Activated CD4-positive, alpha-beta T cell treated with anti-CD3 and anti-CD28 coated beads for 36 hours (primary cell): ENCODE measurements around the gene ARRDC3. TPM values are rescaled to one million over a fixed set of nuclear protein-coding genes. Genes with fewer than 3 reads are reported as not detected.
"Not testable (repeated sequence)": the region's sequence is repeated elsewhere in the genome, so short reads cannot be mapped to it uniquely, and the experiment has no call there.

Experiments
- ATAC-seq: fragments of 200-7000 bp; cut with Tn5 transposase; one replicate; pipeline ENCODE4 v1.10.0; 2021; ENCODE audit warnings: mild to moderate bottlenecking, moderate library complexity
- CTCF ChIA-PET: fragments of 350-600 bp; sonication (Branson Sonifier 250); formaldehyde crosslinking; loops from one replicate; lab custom pipeline; 2021; ENCODE audit warnings: antibody characterized with exemption; lab: Charles Lee
- POLR2A ChIA-PET: fragments of 350-600 bp; sonication (Branson Sonifier 250); formaldehyde crosslinking; loops from one replicate; lab custom pipeline; 2021; ENCODE audit warnings: antibody characterized with exemption, inconsistent platforms; lab: Charles Lee
- DNase-seq: peaks from one replicate; pipeline ENCODE4 v3.0.0-alpha.2; 2020
- H3K27ac Mint-ChIP-seq: one replicate; pipeline ENCODE4 v1.8.0; 2021; ENCODE audit warnings: mixed read lengths
- H3K27me3 Mint-ChIP-seq: one replicate; pipeline ENCODE4 v1.8.0; 2021; ENCODE audit warnings: mixed read lengths
- H3K36me3 Mint-ChIP-seq: one replicate; pipeline ENCODE4 v1.8.0; 2021; ENCODE audit warnings: low read depth, mixed read lengths
- H3K4me1 Mint-ChIP-seq: one replicate; pipeline ENCODE4 v1.8.0; 2021; ENCODE audit warnings: mixed read lengths
- H3K4me3 Mint-ChIP-seq: one replicate; pipeline ENCODE4 v1.8.0; 2021; ENCODE audit warnings: mild to moderate bottlenecking, moderate library complexity, mixed read lengths
- H3K9me3 Mint-ChIP-seq: one replicate; pipeline ENCODE4 v1.8.0; 2021; ENCODE audit warnings: low read depth, mixed read lengths
- intact Hi-C, 2 experiments: fragments of 100-400 bp; cut with DNase I in 1 of 2; cut with micrococcal nuclease in 1 of 2; formaldehyde crosslinking; loops; one replicate each; pipeline versions ENCODE4 v1.14.2 to v1.15.1; 2022 to 2024; cut with DNase I, micrococcal nuclease
- total RNA-seq, 2 experiments: library from RNA; stranded (reverse); gene quantifications; one replicate each; pipeline ENCODE4 v1.2.3, GENCODE V29; 2021

ARRDC3 gene
- total RNA-seq, 2 experiments from 2014 or later: 21.7 to 21.9 TPM

DNA sequence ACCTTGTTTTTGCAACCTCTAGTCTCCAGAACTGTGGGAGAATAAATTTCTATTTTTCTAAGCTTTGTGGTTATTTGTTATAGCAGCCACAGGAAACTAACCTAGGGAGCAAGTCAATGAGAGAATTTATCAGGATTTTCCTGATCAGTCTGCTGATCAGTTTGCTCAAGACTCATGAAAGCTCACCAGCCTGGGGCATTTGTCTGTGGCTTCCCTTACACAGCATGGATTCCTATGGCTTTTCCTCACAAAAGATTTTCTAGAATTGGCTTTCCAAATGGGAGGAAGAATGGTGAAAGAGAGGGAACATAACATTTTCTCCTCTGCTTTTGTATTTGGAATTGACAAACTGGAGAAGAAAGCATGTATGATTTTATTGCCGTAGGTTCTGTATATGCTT lies 20.2 kb downstream of the ARRDC3 start:
- ChIA-PET CTCF (interaction anchor here (0.7 to 1.7 kb wide), 3 partner anchors 15 to 198 kb away, joined by 3 to 6 read pairs (median 3); no protein-coding TSS in a partner anchor), POLR2A (no interaction called here)
- Mint-ChIP-seq H3K27ac (no peak overlapping the region), H3K36me3 (peaks cover 15% of the 10 kb centered on the region), H3K9me3 (peaks cover 18% of the 10 kb centered on the region), H3K27me3 (no peaks in the 10 kb centered on the region), H3K4me1 (peaks cover 10% of the 10 kb centered on the region), H3K4me3 (no peak overlapping the region)
- intact Hi-C loops: loop anchor here (2.0 to 5.0 kb wide), 2 partner anchors 14 to 81 kb away; no protein-coding TSS in a partner anchor
- DNase-seq (no peak), ATAC-seq (no peak)

DNA sequence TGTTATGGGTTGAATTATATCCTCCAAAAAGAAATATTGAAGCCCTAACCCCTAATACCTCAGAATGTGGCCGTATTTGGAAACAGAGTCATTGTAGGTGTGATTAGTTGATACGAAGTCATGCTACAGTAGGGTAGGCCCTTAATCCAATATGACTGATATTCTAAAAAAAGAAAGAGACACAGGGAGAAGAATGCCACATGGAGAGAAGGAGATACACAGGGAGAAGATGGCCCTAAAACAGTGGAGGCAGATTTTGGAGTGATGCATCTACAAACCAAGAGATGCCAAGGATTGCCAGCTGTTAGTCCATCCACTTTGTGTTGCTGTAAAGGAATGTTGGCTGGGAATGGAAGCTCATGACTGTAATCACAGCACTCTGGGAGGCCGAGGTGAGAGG lies 21.3 kb downstream of the ARRDC3 start:
- CTCF ChIA-PET: interaction anchor here (1.0 to 1.7 kb wide), 3 partner anchors 13 to 21 kb away, joined by 3 to 6 read pairs (median 4); partner anchors contain the start of gene ARRDC3
- Mint-ChIP-seq H3K4me1 (peaks cover 10% of the 10 kb centered on the region), H3K4me3 (no peak overlapping the region), H3K27ac (no peak overlapping the region), H3K36me3 (peaks cover 10% of the 10 kb centered on the region), H3K9me3 (peaks cover 18% of the 10 kb centered on the region), H3K27me3 (peaks cover 4% of the 10 kb centered on the region)
- POLR2A ChIA-PET: no interaction called here
- intact Hi-C loops: loop anchor here (1.0 to 5.0 kb wide), 5 partner anchors 15 to 80 kb away; no protein-coding TSS in a partner anchor
- ATAC-seq (no peak), DNase-seq (no peak)

DNA sequence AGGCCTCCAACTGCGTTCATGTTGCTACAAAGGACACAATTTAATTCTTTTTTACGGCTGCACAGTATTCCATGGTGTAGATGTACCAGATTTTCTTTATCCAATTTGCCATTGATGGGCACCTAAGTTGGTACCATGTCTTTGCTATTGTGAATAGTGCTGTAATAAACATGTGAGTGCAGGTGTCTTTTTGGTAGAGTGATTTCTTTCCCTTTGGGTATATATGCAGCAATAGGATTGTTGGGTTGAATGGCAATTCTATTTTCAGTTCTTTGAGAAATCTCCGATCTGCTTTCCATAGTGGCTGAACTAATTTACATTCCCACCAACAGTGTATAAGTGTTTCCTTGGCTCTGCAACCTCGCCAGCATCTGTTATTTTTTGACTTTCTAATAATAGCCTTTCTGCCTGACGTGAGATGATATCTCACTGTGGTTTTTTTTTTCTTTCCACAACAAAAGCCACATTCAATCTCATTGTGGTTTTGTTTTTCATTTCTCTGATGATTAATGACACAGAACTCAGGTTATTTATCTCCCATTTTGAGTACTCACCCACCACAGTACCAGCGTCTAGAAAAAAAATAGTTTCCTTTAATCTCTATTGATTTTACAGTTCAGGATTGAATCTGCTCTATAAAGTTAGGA lies 21.9 kb downstream of the ARRDC3 start:
- Mint-ChIP-seq H3K27me3 (peaks cover 7% of the 10 kb centered on the region), H3K4me1 (peaks cover 10% of the 10 kb centered on the region), H3K36me3 (peaks cover 10% of the 10 kb centered on the region), H3K27ac (peak overlapping the region; percentile 51), H3K9me3 (peaks cover 18% of the 10 kb centered on the region), H3K4me3 (peak overlapping the region; percentile 24)
- peak; percentile 77 for ATAC-seq
- intact Hi-C loops: loop anchor here (1.0 to 5.0 kb wide), 4 partner anchors 47 to 80 kb away; no protein-coding TSS in a partner anchor
- CTCF ChIA-PET: interaction anchor here (0.6 to 1.4 kb wide), 3 partner anchors 14 to 32 kb away, joined by 3 to 4 read pairs (median 3); partner anchors contain the start of gene ARRDC3
- peak; percentile 12 for DNase-seq
- POLR2A ChIA-PET: no interaction called here

DNA sequence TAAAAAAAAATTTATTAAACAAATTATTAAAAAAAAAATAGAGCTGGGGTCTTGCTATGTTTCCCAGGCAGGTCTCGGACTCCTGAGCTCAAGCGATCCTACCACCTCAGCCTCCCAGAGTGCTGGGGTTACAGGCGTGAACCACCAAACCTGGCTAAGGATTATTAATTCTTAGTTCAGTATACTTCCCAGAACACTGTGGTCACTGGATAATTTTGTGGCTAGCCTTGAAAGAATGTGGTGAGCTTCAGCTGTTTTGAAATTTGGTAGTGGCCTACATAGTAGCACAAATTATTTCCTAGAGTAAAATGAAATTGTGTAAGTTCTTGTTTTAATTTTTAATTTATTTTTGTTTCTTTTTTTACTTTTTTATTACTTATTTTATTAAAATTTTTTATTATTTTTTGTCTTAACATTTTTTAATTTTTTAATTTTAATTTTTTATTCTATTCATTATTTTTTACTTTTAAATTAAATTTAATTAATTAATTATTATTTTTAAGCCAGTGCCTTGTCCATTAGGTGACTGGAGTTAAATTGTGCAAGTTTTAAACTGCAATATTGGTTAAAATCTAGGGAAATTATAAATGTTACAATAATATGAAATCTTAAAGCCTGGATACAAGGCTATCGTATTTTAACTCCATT lies 23.0 kb downstream of the ARRDC3 start:
- Mint-ChIP-seq H3K4me3 (no peak overlapping the region), H3K36me3 (peaks cover 10% of the 10 kb centered on the region), H3K9me3 (peaks cover 18% of the 10 kb centered on the region), H3K4me1 (peaks cover 10% of the 10 kb centered on the region), H3K27me3 (peaks cover 7% of the 10 kb centered on the region), H3K27ac (no peak overlapping the region)
- POLR2A ChIA-PET: no interaction called here
- DNase-seq (no peak), ATAC-seq (no peak)
- CTCF ChIA-PET: no interaction called here
- intact Hi-C loops: loop anchor here in 1 of 2 experiments (2.0 to 5.0 kb wide), 2 partner anchors 49 to 78 kb away; no protein-coding TSS in a partner anchor

DNA sequence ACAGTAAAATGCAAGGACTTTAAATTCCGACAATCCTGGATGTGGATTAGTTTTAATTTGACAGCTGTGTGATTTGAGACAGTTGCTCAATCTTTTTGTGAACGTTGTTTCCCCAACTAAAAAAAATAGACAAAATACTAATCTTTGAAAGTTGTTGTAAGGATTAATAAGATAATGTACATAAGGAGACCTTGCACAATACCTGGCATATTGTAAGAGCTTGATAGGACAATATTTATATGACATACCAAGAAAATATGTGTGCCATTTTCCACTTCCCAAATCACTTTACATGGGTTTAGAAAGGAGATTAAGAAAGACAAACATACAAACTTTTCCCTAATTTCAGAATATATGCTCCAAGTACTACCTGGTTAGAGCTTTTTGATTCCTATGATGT lies 25.3 kb downstream of the ARRDC3 start:
- Mint-ChIP-seq H3K36me3 (peaks cover 10% of the 10 kb centered on the region), H3K9me3 (peaks cover 18% of the 10 kb centered on the region), H3K27ac (no peak overlapping the region), H3K4me3 (no peak overlapping the region), H3K4me1 (peaks cover 10% of the 10 kb centered on the region), H3K27me3 (peaks cover 7% of the 10 kb centered on the region)
- intact Hi-C loops: no loop called here
- POLR2A ChIA-PET: no interaction called here
- no peak for DNase-seq
- no peak for ATAC-seq
- CTCF ChIA-PET: interaction anchor here (0.5 to 1.6 kb wide), 5 partner anchors 17 to 426 kb away, joined by 3 to 6 read pairs (median 4); no protein-coding TSS in a partner anchor

DNA sequence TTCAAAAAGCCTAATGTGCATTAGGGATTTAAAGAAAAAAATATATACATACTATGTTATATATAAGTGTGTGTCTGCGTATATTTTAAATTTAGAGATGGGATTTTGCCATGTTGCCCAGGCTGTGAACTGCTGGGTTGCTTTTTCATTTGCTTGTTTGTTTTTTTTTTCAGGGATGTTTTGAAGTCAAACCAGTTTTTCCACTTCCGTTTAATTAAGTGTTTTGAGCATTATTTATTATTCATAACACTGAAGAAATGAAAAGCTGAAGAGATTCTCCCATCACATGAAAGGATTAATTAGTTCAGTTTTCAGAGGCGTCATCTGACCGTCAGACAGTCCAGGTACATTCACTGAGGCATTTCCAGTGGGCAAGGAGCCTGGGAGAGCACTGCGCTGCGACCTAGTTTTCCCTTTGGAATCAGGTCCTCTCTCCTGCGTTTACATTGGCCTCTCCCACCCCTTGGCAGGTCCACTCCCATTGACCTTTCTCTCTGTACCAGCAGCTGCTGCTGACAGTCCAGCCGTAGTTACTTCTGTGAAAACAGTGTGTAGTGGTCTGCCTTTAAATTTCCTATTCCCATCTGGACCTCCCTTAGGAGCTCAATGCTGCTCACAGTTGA lies 26.0 kb downstream of the ARRDC3 start:
- Mint-ChIP-seq H3K4me1 (peaks cover 10% of the 10 kb centered on the region), H3K4me3 (no peak overlapping the region), H3K27ac (no peak overlapping the region), H3K36me3 (peaks cover 8% of the 10 kb centered on the region), H3K9me3 (peaks cover 13% of the 10 kb centered on the region), H3K27me3 (peaks cover 7% of the 10 kb centered on the region)
- intact Hi-C loops: no loop called here
- DNase-seq (no peak), ATAC-seq (no peak)
- ChIA-PET CTCF (interaction anchor here (1.2 to 1.6 kb wide), 2 partner anchors 18 to 27 kb away, joined by 4 to 6 read pairs; no protein-coding TSS in a partner anchor), POLR2A (no interaction called here)

DNA sequence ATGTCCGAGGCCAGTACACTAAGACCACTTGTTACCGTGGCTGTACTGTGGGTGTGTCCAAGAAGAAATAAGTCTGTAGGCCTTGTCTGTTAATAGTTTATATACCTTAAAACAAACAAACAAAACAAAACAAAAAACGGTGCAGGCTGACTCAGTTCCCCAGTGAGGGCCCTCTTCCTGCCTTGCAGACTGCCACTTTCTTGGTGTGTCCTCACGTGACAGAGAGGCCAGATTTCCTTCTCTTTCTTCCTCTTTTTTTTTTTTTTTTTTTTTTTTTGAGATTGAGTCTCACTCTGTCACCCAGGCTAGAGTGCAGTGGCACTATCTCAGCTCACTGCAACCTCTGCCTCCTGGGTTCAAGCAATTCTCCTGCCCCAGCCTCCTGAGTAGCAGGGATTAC lies 28.2 kb downstream of the ARRDC3 start:
- ATAC-seq, H3K4me1 Mint-ChIP-seq, H3K9me3 Mint-ChIP-seq, H3K27ac Mint-ChIP-seq, POLR2A ChIA-PET, H3K36me3 Mint-ChIP-seq, CTCF ChIA-PET, H3K27me3 Mint-ChIP-seq, H3K4me3 Mint-ChIP-seq, DNase-seq, intact Hi-C loops: not testable (repeated sequence)

DNA sequence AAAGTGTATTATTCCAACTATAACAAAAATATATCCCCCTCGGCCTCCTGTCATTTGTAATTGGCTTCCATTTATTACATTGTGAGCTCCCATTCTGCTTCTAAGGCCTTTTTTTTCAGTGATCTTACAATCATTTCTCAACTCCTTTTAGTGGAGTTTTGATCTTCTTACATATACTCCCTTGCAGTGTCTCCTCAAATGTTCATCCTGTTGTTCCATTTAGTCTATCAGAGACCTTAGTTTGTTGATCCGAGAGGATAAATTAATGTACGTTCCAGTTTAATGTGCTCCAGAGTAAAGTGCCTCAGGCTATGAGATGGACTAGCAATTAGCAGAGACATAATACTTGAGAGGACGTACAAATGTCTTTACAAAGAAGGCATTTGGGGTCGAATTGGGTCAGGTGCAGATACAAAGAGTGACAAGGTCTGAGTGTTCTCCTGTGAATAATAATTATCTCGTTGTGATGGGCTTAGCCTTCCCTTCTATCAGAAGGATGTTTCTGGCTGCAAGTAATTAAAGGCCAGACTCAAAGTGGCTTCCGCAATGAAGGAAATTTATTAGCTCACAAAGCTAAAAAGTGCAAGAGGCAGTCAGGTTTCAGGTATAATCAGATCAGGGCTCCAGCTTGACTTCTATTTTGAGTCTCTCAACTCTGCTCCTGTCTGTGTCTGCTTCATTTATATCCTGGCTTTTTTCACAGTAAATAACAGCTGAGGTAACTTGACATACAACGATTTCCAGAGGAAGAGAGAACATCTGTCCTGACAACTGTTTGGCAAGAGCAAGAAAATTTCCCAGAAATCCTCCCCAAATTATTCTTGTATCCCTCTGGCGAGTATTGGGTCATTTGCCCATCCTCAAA lies 30.1 kb downstream of the ARRDC3 start:
- Mint-ChIP-seq H3K27me3 (peaks cover 7% of the 10 kb centered on the region), H3K9me3 (peaks cover 5% of the 10 kb centered on the region), H3K4me3 (no peak overlapping the region), H3K36me3 (no peaks in the 10 kb centered on the region), H3K27ac (no peak overlapping the region), H3K4me1 (no peaks in the 10 kb centered on the region)
- CTCF ChIA-PET: no interaction called here
- DNase-seq: no peak
- POLR2A ChIA-PET: no interaction called here
- no peak for ATAC-seq
- intact Hi-C loops: no loop called here

DNA sequence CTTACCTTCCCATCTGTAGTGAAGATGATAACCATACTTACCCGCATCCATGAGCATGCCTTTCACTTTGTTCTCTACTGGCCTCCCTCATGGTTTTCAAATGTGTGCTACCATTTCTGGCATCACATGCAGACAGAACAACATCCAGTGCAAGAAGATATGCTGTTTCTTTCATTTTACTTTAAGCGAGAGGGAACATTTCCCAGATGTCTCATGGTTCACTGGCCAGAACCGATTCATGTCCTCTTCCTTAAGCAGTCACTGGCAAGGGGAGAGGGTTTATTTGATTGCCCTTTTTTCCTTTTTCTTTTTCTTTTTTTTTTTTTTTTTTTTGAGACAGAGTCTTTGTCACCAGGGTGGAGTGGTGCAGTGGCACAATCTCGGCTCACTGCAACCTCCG lies 37.7 kb downstream of the ARRDC3 start:
- no peak for ATAC-seq
- Mint-ChIP-seq H3K4me1 (no peaks in the 10 kb centered on the region), H3K36me3 (no peaks in the 10 kb centered on the region), H3K9me3 (peaks cover 5% of the 10 kb centered on the region), H3K27me3 (no peaks in the 10 kb centered on the region), H3K27ac (no peak overlapping the region), H3K4me3 (no peak overlapping the region)
- POLR2A ChIA-PET: no interaction called here
- DNase-seq: no peak
- CTCF ChIA-PET: no interaction called here
- intact Hi-C loops: no loop called here

DNA sequence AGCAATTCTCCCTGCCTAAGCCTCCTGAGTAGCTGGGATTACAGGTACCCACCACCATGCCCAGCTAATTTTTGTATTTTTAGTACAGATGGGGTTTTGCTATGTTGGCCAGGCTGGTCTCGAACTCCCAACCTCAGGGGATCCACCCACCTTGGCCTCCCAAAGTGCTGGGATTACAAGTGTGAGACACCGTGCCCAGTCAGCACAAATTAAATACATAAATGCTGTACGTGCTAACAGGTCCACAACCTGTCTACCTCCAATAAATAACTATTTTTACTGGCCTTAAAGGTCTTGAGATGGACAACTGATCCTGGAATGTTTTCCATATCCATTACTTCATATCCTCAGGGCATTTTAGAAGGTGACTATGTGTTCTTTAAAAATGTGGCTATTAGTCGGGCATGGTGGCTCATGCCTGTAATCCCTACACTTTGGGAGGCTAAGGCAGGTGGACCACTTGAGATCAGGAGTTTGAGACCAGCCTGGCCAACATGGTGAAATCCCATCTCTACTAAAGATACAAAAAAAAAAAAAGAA lies 38.4 kb downstream of the ARRDC3 start:
- CTCF ChIA-PET, intact Hi-C loops, H3K4me1 Mint-ChIP-seq, H3K36me3 Mint-ChIP-seq, H3K4me3 Mint-ChIP-seq, H3K27me3 Mint-ChIP-seq, H3K9me3 Mint-ChIP-seq, POLR2A ChIA-PET, DNase-seq, ATAC-seq, H3K27ac Mint-ChIP-seq: not testable (repeated sequence)
